ENCODE data around the gene HSF5.

HSF5 gene

DNA sequence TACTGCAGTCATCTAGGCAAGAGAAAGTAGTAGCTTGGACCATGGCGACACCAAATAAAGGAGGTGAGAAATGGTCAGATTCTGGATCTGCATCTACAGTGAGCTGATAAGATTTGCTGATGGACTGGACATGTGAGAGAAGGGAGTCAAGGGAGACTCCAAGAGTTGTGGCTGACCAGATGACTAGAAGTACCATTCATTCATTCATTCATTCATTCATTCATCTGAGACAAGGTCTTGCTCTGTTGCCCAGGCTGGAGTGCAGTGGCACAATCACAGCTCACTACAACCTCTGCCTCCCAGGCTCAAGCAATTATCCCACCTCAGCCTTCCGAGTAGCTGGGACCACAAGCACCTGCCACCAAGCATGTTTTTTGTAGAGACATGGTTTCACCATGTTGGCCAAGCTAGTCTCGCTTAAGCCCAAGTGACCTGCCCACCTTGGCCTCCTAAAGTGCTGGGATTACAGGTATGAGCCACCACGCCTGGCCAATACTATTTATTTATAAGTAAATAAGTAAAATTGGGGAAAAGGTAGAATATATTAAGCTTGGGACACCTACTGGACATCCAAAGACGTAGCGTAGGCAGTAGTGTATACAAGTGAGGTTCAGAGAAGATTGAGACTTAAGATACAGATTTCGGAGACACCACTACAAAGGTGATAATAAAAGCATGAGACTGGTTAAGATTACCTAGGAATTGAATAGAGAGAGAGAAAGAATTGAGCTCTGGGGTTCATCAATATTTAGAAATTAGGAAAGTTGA lies 55.2 kb downstream of the HSF5 start:
- H3K27me3 ChIP-seq (ENCODE audit: insufficient read depth, poor library complexity, severe bottlenecking), result peaks cover 3% of the 10 kb centered on the region
- TF ChIP-seq SPI1 (IDR thresholded peaks at IDR 0.05; ENCODE audit: borderline replicate concordance, low read depth) (no peak), GABPA (IDR thresholded peaks at IDR 0.05; ENCODE audit: low read depth) (no peak), POLR2AphosphoS5 (IDR thresholded peaks at IDR 0.05; ENCODE audit: low read depth) (no peak)
- TF ChIP-seq, protein P1, sequence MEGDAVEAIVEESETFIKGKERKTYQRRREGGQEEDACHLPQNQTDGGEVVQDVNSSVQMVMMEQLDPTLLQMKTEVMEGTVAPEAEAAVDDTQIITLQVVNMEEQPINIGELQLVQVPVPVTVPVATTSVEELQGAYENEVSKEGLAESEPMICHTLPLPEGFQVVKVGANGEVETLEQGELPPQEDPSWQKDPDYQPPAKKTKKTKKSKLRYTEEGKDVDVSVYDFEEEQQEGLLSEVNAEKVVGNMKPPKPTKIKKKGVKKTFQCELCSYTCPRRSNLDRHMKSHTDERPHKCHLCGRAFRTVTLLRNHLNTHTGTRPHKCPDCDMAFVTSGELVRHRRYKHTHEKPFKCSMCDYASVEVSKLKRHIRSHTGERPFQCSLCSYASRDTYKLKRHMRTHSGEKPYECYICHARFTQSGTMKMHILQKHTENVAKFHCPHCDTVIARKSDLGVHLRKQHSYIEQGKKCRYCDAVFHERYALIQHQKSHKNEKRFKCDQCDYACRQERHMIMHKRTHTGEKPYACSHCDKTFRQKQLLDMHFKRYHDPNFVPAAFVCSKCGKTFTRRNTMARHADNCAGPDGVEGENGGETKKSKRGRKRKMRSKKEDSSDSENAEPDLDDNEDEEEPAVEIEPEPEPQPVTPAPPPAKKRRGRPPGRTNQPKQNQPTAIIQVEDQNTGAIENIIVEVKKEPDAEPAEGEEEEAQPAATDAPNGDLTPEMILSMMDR (IDR thresholded peaks at IDR 0.05; ENCODE audit: insufficient read depth, low read length), result no peak
- TF ChIP-seq, protein P2, sequence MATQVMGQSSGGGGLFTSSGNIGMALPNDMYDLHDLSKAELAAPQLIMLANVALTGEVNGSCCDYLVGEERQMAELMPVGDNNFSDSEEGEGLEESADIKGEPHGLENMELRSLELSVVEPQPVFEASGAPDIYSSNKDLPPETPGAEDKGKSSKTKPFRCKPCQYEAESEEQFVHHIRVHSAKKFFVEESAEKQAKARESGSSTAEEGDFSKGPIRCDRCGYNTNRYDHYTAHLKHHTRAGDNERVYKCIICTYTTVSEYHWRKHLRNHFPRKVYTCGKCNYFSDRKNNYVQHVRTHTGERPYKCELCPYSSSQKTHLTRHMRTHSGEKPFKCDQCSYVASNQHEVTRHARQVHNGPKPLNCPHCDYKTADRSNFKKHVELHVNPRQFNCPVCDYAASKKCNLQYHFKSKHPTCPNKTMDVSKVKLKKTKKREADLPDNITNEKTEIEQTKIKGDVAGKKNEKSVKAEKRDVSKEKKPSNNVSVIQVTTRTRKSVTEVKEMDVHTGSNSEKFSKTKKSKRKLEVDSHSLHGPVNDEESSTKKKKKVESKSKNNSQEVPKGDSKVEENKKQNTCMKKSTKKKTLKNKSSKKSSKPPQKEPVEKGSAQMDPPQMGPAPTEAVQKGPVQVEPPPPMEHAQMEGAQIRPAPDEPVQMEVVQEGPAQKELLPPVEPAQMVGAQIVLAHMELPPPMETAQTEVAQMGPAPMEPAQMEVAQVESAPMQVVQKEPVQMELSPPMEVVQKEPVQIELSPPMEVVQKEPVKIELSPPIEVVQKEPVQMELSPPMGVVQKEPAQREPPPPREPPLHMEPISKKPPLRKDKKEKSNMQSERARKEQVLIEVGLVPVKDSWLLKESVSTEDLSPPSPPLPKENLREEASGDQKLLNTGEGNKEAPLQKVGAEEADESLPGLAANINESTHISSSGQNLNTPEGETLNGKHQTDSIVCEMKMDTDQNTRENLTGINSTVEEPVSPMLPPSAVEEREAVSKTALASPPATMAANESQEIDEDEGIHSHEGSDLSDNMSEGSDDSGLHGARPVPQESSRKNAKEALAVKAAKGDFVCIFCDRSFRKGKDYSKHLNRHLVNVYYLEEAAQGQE (IDR thresholded peaks at IDR 0.05; ENCODE audit: insufficient replicate concordance, low read depth), result no peak
- no peak overlapping the region for H3K4me3 ChIP-seq (replicated peaks; ENCODE audit: insufficient read depth, low read length)
- DNase-seq (ENCODE audit: low read depth in 1 of 2, low spot score in 1 of 2), result no peak
- no peak overlapping the region for H3K27ac ChIP-seq (replicated peaks)

DNA sequence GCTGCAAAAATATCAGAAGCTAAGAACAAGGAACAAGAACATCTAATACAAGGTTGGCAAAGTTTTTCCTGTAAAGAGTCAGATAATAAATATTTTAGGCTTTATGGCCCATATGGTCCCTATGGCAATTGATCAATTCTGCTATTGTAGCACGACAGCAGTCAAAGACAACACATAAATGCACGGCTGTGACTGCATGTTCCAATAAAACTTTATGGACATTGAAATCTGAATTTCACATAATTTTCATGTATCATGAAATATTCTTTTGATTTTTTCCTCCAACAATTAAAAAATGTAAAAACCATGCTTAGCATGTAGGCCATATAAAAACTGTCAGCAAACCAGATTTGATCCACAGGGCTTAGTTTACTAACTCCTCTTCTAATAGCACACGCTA lies 60.4 kb downstream of the HSF5 start:
- Histone ChIP-seq H3K27me3 (ENCODE audit: insufficient read depth, poor library complexity, severe bottlenecking) (peaks cover 3% of the 10 kb centered on the region), H3K4me3 (replicated peaks; ENCODE audit: insufficient read depth, low read length) (no peak overlapping the region), H3K27ac (replicated peaks) (no peak overlapping the region)
- no peak for DNase-seq (ENCODE audit: low read depth in 1 of 2, low spot score in 1 of 2)
- TF ChIP-seq, protein P1 (IDR thresholded peaks at IDR 0.05; ENCODE audit: insufficient read depth, low read length), result no peak
- TF ChIP-seq SPI1 (IDR thresholded peaks at IDR 0.05; ENCODE audit: borderline replicate concordance, low read depth) (no peak), GABPA (IDR thresholded peaks at IDR 0.05; ENCODE audit: low read depth) (no peak), POLR2AphosphoS5 (IDR thresholded peaks at IDR 0.05; ENCODE audit: low read depth) (no peak)
- TF ChIP-seq, protein P2 (IDR thresholded peaks at IDR 0.05; ENCODE audit: insufficient replicate concordance, low read depth), result no peak

DNA sequence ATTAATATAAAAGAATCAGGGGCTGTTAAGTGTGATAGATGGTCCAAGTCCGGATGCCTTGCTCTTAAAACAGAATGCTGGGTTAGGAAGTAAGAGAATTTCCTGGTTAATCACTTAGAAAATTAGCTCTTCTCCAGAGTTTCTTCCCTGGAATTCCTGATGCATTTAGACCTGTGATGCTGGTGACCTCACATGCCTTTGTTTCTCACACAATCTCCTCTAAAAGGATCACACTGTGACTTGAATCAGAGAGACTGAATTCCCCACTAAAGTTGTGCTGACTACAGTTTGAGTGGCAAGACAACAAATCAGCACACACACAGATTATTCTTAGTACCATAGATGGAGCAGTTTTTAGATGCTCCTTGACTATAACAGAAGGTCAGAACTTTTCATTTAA lies 66.5 kb downstream of the HSF5 start:
- no peak for DNase-seq (ENCODE audit: low read depth in 1 of 2, low spot score in 1 of 2)
- TF ChIP-seq, protein P1 (IDR thresholded peaks at IDR 0.05; ENCODE audit: insufficient read depth, low read length), result no peak
- no peak for TF ChIP-seq POLR2AphosphoS5 (IDR thresholded peaks at IDR 0.05; ENCODE audit: low read depth)
- TF ChIP-seq SPI1 (IDR thresholded peaks at IDR 0.05; ENCODE audit: borderline replicate concordance, low read depth), result no peak
- TF ChIP-seq GABPA (IDR thresholded peaks at IDR 0.05; ENCODE audit: low read depth), result no peak
- TF ChIP-seq, protein P2 (IDR thresholded peaks at IDR 0.05; ENCODE audit: insufficient replicate concordance, low read depth), result no peak
- no peak overlapping the region for H3K27ac ChIP-seq (replicated peaks)
- H3K4me3 ChIP-seq (replicated peaks; ENCODE audit: insufficient read depth, low read length), result no peak overlapping the region
- H3K27me3 ChIP-seq (ENCODE audit: insufficient read depth, poor library complexity, severe bottlenecking), result peaks cover 11% of the 10 kb centered on the region

All from HL-60 (cell line).